IMR-90 (cell line): ENCODE results near the gene DPY19L1. TPM values are rescaled to one million over a fixed set of nuclear protein-coding genes. Genes with fewer than 3 reads are reported as not detected.

Experiments used
- ATAC-seq: fragments of 200-7000 bp; cut with Tn5 transposase; 2 replicates; pipeline ENCODE4 v1.9.1; 2020; ENCODE audit warnings: low read depth, mild to moderate bottlenecking, moderate library complexity
- BruUV-seq: library from RNA; stranded (reverse); fragments of 400-500 nt; replicated peaks from 2 replicates; lab custom pipeline; 2021; lab: Mats Ljungman, UMichigan
- CTCF ChIA-PET: fragments of 300-600 bp; formaldehyde crosslinking; extraction: SDS; loops from one replicate; lab custom pipeline; 2021; ENCODE audit warnings: antibody characterized with exemption; lab: Yijun Ruan, JAX
- POLR2A ChIA-PET: fragments of 300-600 bp; sonication (Branson Sonifier 250); formaldehyde crosslinking; loops from one replicate; lab custom pipeline; 2022; ENCODE audit warnings: antibody characterized with exemption; ENCODE audit not compliant: unreplicated experiment; lab: Charles Lee
- DNase-seq: peaks from one replicate; pipeline ENCODE4 v3.0.0; 2013
- H2AFZ ChIP-seq: replicated peaks from 2 replicates; pipeline ENCODE3; 2013; ENCODE audit warnings: low read length, mild to moderate bottlenecking; ENCODE audit not compliant: poor library complexity
- H2AK5ac ChIP-seq: 2 replicates; pipeline ENCODE4 v1.6.1; 2013; ENCODE audit warnings: low read depth, low read length, inconsistent platforms
- H2AK9ac ChIP-seq: replicated peaks from 2 replicates; pipeline ENCODE3; 2013; ENCODE audit warnings: mild to moderate bottlenecking, low read depth, low read length, moderate library complexity; ENCODE audit not compliant: poor library complexity
- H2BK120ac ChIP-seq: 2 replicates; pipeline ENCODE4 v1.6.1; 2013; ENCODE audit warnings: low read depth, low read length, inconsistent platforms
- H2BK15ac ChIP-seq: 3 replicates; pipeline ENCODE4 v1.6.1; 2013; ENCODE audit warnings: low read depth, low read length, inconsistent platforms
- H2BK20ac ChIP-seq: 2 replicates; pipeline ENCODE4 v1.6.1; 2013; ENCODE audit warnings: low read depth, mild to moderate bottlenecking, inconsistent platforms, low read length, moderate library complexity
- H2BK5ac ChIP-seq: 2 replicates; pipeline ENCODE4 v1.6.1; 2013; ENCODE audit warnings: mild to moderate bottlenecking, low read depth, low read length, inconsistent platforms; ENCODE audit not compliant: poor library complexity, severe bottlenecking
- H3K14ac ChIP-seq: replicated peaks from 2 replicates; pipeline ENCODE4 v1.6.1; 2013; ENCODE audit warnings: low read depth, low read length, inconsistent platforms
- H3K18ac ChIP-seq: 2 replicates; pipeline ENCODE4 v1.6.1; 2013; ENCODE audit warnings: low read depth, low read length, control low read depth
- H3K23ac ChIP-seq: 2 replicates; pipeline ENCODE4 v1.6.1; 2013; ENCODE audit warnings: low read depth, low read length, inconsistent platforms
- H3K27ac ChIP-seq: 2 replicates; pipeline ENCODE4 v1.5.1; 2013; ENCODE audit warnings: mild to moderate bottlenecking, control low read depth, low read length; ENCODE audit not compliant: insufficient read depth
- H3K27me3 ChIP-seq: 2 replicates; pipeline ENCODE4 v1.6.1; 2013; ENCODE audit warnings: low read length; ENCODE audit not compliant: control insufficient read depth, insufficient read depth
- H3K36me3 ChIP-seq: 2 replicates; pipeline ENCODE4 v1.6.1; 2013; ENCODE audit warnings: low read length, mixed read lengths; ENCODE audit not compliant: control insufficient read depth, insufficient read depth
- H3K4ac ChIP-seq: 2 replicates; pipeline ENCODE4 v1.6.1; 2013; ENCODE audit warnings: low read depth, low read length, inconsistent platforms
- H3K4me1 ChIP-seq: 2 replicates; pipeline ENCODE4 v1.6.1; 2013; ENCODE audit warnings: low read length, mixed read lengths; ENCODE audit not compliant: control insufficient read depth, insufficient read depth
- H3K4me2 ChIP-seq: 2 replicates; pipeline ENCODE4 v1.6.1; 2013; ENCODE audit warnings: low read depth, mild to moderate bottlenecking, control low read depth, low read length, moderate library complexity
- H3K4me3 ChIP-seq: 2 replicates; pipeline ENCODE4 v1.5.1; 2013; ENCODE audit warnings: low read depth, mild to moderate bottlenecking, control low read depth, low read length, moderate library complexity; ENCODE audit not compliant: insufficient read depth
- H3K56ac ChIP-seq: 2 replicates; pipeline ENCODE4 v1.6.1; 2013; ENCODE audit warnings: low read length, inconsistent platforms; ENCODE audit not compliant: insufficient read depth; ENCODE audit errors: extremely low read depth
- H3K79me1 ChIP-seq, 2 experiments: 2 replicates each; pipeline ENCODE4 v1.6.1; 2013; ENCODE audit warnings: low read length in 2 of 2, inconsistent platforms in 1 of 2, low read depth in 1 of 2
- H3K9ac ChIP-seq: 2 replicates; pipeline ENCODE4 v1.6.1; 2013; ENCODE audit warnings: low read depth, low read length, control low read depth
- H3K9me1 ChIP-seq: 2 replicates; pipeline ENCODE4 v1.6.1; 2013; ENCODE audit warnings: low read length, inconsistent platforms; ENCODE audit not compliant: insufficient read depth
- H3K9me3 ChIP-seq: 2 replicates; pipeline ENCODE4 v1.6.1; 2013; ENCODE audit warnings: low read length; ENCODE audit not compliant: control insufficient read depth, insufficient read depth
- H4K20me1 ChIP-seq: 2 replicates; pipeline ENCODE4 v1.6.1; 2013; ENCODE audit warnings: low read length, inconsistent platforms; ENCODE audit not compliant: insufficient read depth
- H4K5ac ChIP-seq: 2 replicates; pipeline ENCODE4 v1.6.1; 2013; ENCODE audit warnings: mild to moderate bottlenecking, low read depth, low read length, control low read depth
- H4K8ac ChIP-seq, 2 experiments: 2 replicates each; pipeline ENCODE4 v1.6.1; 2013; ENCODE audit warnings: low read depth in 2 of 2, low read length in 2 of 2, control low read depth in 1 of 2, inconsistent platforms in 1 of 2
- H4K91ac ChIP-seq: 2 replicates; pipeline ENCODE4 v1.6.1; 2013; ENCODE audit warnings: low read depth, low read length, inconsistent platforms; ENCODE audit not compliant: insufficient read depth
- CHD1 ChIP-seq: IDR thresholded peaks from 2 replicates; pipeline ENCODE4 v1.6.1; 2012; ENCODE audit warnings: low read depth, low read length, improper control_type of control experiment
- FOS ChIP-seq: fragments of 150-350 bp; IDR thresholded peaks from 2 replicates; pipeline ENCODE4 v1.6.1; 2016; ENCODE audit warnings: low read depth, low read length
- MXI1 ChIP-seq: IDR thresholded peaks from 2 replicates; pipeline ENCODE4 v1.6.1; 2012; ENCODE audit warnings: low read depth, mild to moderate bottlenecking, low read length, moderate library complexity, borderline replicate concordance
- NFE2L2 ChIP-seq: fragments of 150-350 bp; IDR thresholded peaks from 2 replicates; pipeline ENCODE4 v1.6.1; 2016; ENCODE audit warnings: low read depth, mild to moderate bottlenecking, low read length
- RCOR1 ChIP-seq: IDR thresholded peaks from 2 replicates; pipeline ENCODE4 v1.6.1; 2012; ENCODE audit warnings: mild to moderate bottlenecking, low read length, improper control_type of control experiment; ENCODE audit not compliant: insufficient replicate concordance
- WGBS, 2 experiments: methylation state at CpG; one replicate each; pipeline versions ENCODE4 v1.1.5 to v1.1.7; 2013; ENCODE audit warnings: missing lambda C conversion rate in 2 of 2; ENCODE audit not compliant: insufficient read length in 1 of 2; ENCODE audit errors: extremely low coverage in 2 of 2; 5-methylcytosine and 5-hydroxymethylcytosine counted together
- dilution Hi-C: fragments of 300-500 bp; cut with HindIII; formaldehyde crosslinking; loops from one replicate; pipeline ENCODE4 v1.14.3; 2018; ENCODE audit warnings: low sequenced_read_pairs; ENCODE audit not compliant: unreplicated experiment
- in situ Hi-C: fragments of 300-500 bp; cut with MboI; formaldehyde crosslinking; loops from 3 replicates; pipeline ENCODE4 v1.14.3; 2019; ENCODE audit warnings: low sequenced_read_pairs, inconsistent platforms, mixed read lengths
- intact Hi-C: fragments of 100-400 bp; cut with micrococcal nuclease; formaldehyde crosslinking; loops from 2 replicates; pipeline ENCODE4 v1.10.0; 2022
- polyA plus RNA-seq, 3 experiments: library from polyadenylated mRNA; depleted of rRNA; stranded (reverse); fragments of >200 nt; gene quantifications; 2 replicates each; pipeline ENCODE4 v1.2.3, GENCODE V29; 2012; ENCODE audit warnings: low replicate concordance in 1 of 3
- total RNA-seq: library from RNA; depleted of rRNA; stranded (reverse); fragments of >200 nt; gene quantifications from 2 replicates; pipeline ENCODE4 v1.2.3, GENCODE V29; 2012
- TF ChIP-seq, protein P1 (sequence below): conservative IDR thresholded peaks from 2 replicates; pipeline ENCODE4 v1.5.1; 2012; ENCODE audit warnings: mild to moderate bottlenecking, low read depth, low read length, improper control_type of control experiment
- TF ChIP-seq, protein P2 (sequence below): fragments of 150-350 bp; IDR thresholded peaks from 2 replicates; pipeline ENCODE4 v1.6.1; 2017; ENCODE audit warnings: mild to moderate bottlenecking, antibody characterized with exemption, low read length, low read depth

The DPY19L1 gene
- total and polyA plus RNA-seq, 2 of the 4 experiments (the other 2 are of a cell fraction) = 12.1 to 12.2 TPM

DNA sequence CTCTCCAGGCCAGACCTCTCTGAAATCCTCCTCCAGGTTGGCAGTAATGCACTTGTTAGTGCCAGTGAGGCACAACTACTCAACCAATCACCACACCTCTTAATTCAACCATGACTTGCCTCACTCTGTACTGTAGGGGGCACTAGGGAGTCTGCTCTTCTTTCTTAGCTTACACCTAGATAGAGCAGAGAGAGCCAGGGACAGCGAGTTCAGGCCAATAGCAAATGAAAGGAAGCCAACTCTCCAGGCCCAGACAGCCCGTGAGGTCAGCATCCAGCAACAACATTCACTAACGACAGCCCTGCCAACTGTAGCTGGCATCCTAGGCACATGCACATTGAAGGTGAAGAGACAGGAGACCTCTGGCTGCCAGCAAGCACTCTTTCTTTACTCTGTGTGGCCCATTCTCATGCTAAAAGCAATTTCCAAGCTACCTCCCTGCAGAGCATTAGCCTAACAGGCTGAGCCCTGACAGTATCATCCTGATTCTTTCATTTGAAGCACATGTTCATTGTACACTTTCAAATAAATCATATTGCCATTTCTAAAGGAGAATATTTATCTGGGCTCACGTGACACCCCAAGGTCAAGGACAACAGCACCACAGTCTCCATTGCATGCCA lies 136.3 kb downstream of the DPY19L1 start:
- H3K14ac ChIP-seq = no peak overlapping the region
- H3K9me3 ChIP-seq = no peaks in the 10 kb centered on the region
- intact Hi-C loops = no loop called here
- BruUV-seq = no TSS peak
- no peak overlapping the region for H3K4ac ChIP-seq
- TF ChIP-seq, protein P1, sequence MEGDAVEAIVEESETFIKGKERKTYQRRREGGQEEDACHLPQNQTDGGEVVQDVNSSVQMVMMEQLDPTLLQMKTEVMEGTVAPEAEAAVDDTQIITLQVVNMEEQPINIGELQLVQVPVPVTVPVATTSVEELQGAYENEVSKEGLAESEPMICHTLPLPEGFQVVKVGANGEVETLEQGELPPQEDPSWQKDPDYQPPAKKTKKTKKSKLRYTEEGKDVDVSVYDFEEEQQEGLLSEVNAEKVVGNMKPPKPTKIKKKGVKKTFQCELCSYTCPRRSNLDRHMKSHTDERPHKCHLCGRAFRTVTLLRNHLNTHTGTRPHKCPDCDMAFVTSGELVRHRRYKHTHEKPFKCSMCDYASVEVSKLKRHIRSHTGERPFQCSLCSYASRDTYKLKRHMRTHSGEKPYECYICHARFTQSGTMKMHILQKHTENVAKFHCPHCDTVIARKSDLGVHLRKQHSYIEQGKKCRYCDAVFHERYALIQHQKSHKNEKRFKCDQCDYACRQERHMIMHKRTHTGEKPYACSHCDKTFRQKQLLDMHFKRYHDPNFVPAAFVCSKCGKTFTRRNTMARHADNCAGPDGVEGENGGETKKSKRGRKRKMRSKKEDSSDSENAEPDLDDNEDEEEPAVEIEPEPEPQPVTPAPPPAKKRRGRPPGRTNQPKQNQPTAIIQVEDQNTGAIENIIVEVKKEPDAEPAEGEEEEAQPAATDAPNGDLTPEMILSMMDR = no peak
- TF ChIP-seq, protein P2, sequence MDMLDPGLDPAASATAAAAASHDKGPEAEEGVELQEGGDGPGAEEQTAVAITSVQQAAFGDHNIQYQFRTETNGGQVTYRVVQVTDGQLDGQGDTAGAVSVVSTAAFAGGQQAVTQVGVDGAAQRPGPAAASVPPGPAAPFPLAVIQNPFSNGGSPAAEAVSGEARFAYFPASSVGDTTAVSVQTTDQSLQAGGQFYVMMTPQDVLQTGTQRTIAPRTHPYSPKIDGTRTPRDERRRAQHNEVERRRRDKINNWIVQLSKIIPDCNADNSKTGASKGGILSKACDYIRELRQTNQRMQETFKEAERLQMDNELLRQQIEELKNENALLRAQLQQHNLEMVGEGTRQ = no peak
- TF ChIP-seq RCOR1 (no peak), CHD1 (no peak), NFE2L2 (no peak), MXI1 (no peak), FOS (no peak)
- no peak overlapping the region for H3K56ac ChIP-seq
- H3K4me2 ChIP-seq = no peak overlapping the region
- dilution Hi-C loops = no loop called here
- H4K5ac ChIP-seq = no peak overlapping the region
- no peak overlapping the region for H3K23ac ChIP-seq
- no peak overlapping the region for H2AK9ac ChIP-seq
- no peak overlapping the region for H2BK5ac ChIP-seq
- H3K4me3 ChIP-seq = no peak overlapping the region
- H3K9me1 ChIP-seq = no peaks in the 10 kb centered on the region
- H4K20me1 ChIP-seq = no peaks in the 10 kb centered on the region
- no peak for DNase-seq
- H3K36me3 ChIP-seq = no peaks in the 10 kb centered on the region
- H3K4me1 ChIP-seq = no peaks in the 10 kb centered on the region
- WGBS, 2 experiments = no CpG with 5 or more reads among the region's 4 CpGs
- no peak overlapping the region for H2BK20ac ChIP-seq
- H2BK15ac ChIP-seq = no peak overlapping the region
- H3K27me3 ChIP-seq = no peaks in the 10 kb centered on the region
- H2BK120ac ChIP-seq = no peak overlapping the region
- no peak overlapping the region for H2AFZ ChIP-seq
- ChIA-PET CTCF (no interaction called here), POLR2A (no interaction called here)
- H3K27ac ChIP-seq = no peak overlapping the region
- no peaks in the 10 kb centered on the region for H3K79me1 ChIP-seq
- no peak overlapping the region for H3K9ac ChIP-seq
- no peak overlapping the region for H2AK5ac ChIP-seq
- no peak for ATAC-seq
- H3K18ac ChIP-seq = no peak overlapping the region
- in situ Hi-C loops = no loop called here
- H4K8ac ChIP-seq = no peak overlapping the region
- no peak overlapping the region for H4K91ac ChIP-seq
